K562 (cell line): ENCODE results near the gene TOR1B. TPM values are rescaled to one million over a fixed set of nuclear protein-coding genes. Genes with fewer than 3 reads are reported as not detected.

Source experiments
- CBX8 ChIP-seq: fragments of 200-600 bp; sonication (generic); IDR thresholded peaks from 2 replicates; pipeline ENCODE4 v1.6.1; 2012; ENCODE audit warnings: borderline replicate concordance, mixed run types, low read depth, mild to moderate bottlenecking, moderate library complexity, mixed read lengths, low read length, control low read depth, inconsistent platforms; ENCODE audit not compliant: poor library complexity, severe bottlenecking; ENCODE audit errors: extremely low read depth
- MEIS2 ChIP-seq: fragments of 450-650 bp; IDR thresholded peaks from 2 replicates; pipeline ENCODE4 v1.6.1; 2014; ENCODE audit warnings: mild to moderate bottlenecking; ENCODE audit not compliant: partially characterized antibody
- polyA plus RNA-seq, 8 experiments: library from polyadenylated mRNA; depleted of rRNA in 4 of 8; stranded (reverse) in 5 of 8; unstranded in 3 of 8; fragments of >200 nt; fragmentation: Nextera tagmentation in 2 of 8; fragmentation: Illumina TruSeq in 1 of 8; extraction: Ambion mirVana in 2 of 8; extraction: Trizol in 1 of 8; gene quantifications; 2 replicates each; pipeline versions ENCODE4 v1.2.1 to v1.2.3, GENCODE V29; 2011 to 2014; ENCODE audit warnings: inconsistent platforms in 1 of 8, missing spikeins in 1 of 8
- total RNA-seq, 7 experiments: library from RNA; depleted of rRNA in 6 of 7; stranded (reverse); fragments of >200 nt in 6 of 7; fragmentation: Illumina TruSeq in 2 of 7; extraction: Trizol in 2 of 7; gene quantifications; 2 replicates each; pipeline versions ENCODE4 v1.2.1 to v1.2.3, GENCODE V29; 2011 to 2021; ENCODE audit warnings: low replicate concordance in 1 of 7
- TF ChIP-seq, protein P1 (sequence below), 2 experiments: fragments of 450-650 bp; formaldehyde crosslinking in 1 of 2; IDR thresholded peaks; 2 replicates each; pipeline versions ENCODE4 v1.4.0 to v1.6.1; 2014 to 2020; ENCODE audit warnings: mild to moderate bottlenecking in 2 of 2, borderline replicate concordance in 1 of 2, low read depth in 1 of 2
- TF ChIP-seq, protein P2 (sequence below), 2 experiments: IDR thresholded peaks in 1 of 2; conservative IDR thresholded peaks in 1 of 2; 2 replicates each; pipeline ENCODE4 v1.6.1; 2016; ENCODE audit warnings: low read depth in 2 of 2, mild to moderate bottlenecking in 1 of 2, missing compliant biosample characterization in 1 of 2, missing genetic modification characterization in 1 of 2, moderate library complexity in 1 of 2
- TF ChIP-seq, protein P3 (sequence below), 3 experiments: IDR thresholded peaks in 2 of 3; conservative IDR thresholded peaks in 1 of 3; 2 replicates each; pipeline ENCODE4 v1.5.1; 2011 to 2012; ENCODE audit warnings: low read length in 3 of 3, mild to moderate bottlenecking in 3 of 3, control low read depth in 2 of 3, improper control_type of control experiment in 1 of 3, inconsistent platforms in 1 of 3, low read depth in 1 of 3, mixed read lengths in 1 of 3, moderate library complexity in 1 of 3; ENCODE audit not compliant: insufficient read depth in 2 of 3

The TOR1B gene
- total and polyA plus RNA-seq, 9 of the 15 experiments (the other 6 are each of a cell fraction or from before 2014, with no cell fraction given): 4.2 to 36.5 (median 24.6) TPM

GRCh38 chr9:129841071-129841470 is 38.1 kb downstream of the TOR1B start (continued):
- TF ChIP-seq, protein P1, sequence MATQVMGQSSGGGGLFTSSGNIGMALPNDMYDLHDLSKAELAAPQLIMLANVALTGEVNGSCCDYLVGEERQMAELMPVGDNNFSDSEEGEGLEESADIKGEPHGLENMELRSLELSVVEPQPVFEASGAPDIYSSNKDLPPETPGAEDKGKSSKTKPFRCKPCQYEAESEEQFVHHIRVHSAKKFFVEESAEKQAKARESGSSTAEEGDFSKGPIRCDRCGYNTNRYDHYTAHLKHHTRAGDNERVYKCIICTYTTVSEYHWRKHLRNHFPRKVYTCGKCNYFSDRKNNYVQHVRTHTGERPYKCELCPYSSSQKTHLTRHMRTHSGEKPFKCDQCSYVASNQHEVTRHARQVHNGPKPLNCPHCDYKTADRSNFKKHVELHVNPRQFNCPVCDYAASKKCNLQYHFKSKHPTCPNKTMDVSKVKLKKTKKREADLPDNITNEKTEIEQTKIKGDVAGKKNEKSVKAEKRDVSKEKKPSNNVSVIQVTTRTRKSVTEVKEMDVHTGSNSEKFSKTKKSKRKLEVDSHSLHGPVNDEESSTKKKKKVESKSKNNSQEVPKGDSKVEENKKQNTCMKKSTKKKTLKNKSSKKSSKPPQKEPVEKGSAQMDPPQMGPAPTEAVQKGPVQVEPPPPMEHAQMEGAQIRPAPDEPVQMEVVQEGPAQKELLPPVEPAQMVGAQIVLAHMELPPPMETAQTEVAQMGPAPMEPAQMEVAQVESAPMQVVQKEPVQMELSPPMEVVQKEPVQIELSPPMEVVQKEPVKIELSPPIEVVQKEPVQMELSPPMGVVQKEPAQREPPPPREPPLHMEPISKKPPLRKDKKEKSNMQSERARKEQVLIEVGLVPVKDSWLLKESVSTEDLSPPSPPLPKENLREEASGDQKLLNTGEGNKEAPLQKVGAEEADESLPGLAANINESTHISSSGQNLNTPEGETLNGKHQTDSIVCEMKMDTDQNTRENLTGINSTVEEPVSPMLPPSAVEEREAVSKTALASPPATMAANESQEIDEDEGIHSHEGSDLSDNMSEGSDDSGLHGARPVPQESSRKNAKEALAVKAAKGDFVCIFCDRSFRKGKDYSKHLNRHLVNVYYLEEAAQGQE (IDR thresholded peaks at IDR 0.05; ENCODE audit: borderline replicate concordance): peak; percentile 39; the same call in 1 of the 2 replicates
- TF ChIP-seq, protein P1 (CRISPR knock-in tag; IDR thresholded peaks at IDR 0.05; ENCODE audit: low read depth): no peak
- TF ChIP-seq, protein P2, sequence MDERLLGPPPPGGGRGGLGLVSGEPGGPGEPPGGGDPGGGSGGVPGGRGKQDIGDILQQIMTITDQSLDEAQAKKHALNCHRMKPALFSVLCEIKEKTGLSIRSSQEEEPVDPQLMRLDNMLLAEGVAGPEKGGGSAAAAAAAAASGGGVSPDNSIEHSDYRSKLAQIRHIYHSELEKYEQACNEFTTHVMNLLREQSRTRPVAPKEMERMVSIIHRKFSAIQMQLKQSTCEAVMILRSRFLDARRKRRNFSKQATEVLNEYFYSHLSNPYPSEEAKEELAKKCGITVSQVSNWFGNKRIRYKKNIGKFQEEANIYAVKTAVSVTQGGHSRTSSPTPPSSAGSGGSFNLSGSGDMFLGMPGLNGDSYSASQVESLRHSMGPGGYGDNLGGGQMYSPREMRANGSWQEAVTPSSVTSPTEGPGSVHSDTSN (CRISPR knock-in tag; IDR thresholded peaks at IDR 0.05; ENCODE audit: low read depth): no peak
- TF ChIP-seq, protein P2 (tag; conservative IDR thresholded peaks at IDR 0.05; ENCODE audit: low read depth): peak; percentile 47
- TF ChIP-seq, protein P3, sequence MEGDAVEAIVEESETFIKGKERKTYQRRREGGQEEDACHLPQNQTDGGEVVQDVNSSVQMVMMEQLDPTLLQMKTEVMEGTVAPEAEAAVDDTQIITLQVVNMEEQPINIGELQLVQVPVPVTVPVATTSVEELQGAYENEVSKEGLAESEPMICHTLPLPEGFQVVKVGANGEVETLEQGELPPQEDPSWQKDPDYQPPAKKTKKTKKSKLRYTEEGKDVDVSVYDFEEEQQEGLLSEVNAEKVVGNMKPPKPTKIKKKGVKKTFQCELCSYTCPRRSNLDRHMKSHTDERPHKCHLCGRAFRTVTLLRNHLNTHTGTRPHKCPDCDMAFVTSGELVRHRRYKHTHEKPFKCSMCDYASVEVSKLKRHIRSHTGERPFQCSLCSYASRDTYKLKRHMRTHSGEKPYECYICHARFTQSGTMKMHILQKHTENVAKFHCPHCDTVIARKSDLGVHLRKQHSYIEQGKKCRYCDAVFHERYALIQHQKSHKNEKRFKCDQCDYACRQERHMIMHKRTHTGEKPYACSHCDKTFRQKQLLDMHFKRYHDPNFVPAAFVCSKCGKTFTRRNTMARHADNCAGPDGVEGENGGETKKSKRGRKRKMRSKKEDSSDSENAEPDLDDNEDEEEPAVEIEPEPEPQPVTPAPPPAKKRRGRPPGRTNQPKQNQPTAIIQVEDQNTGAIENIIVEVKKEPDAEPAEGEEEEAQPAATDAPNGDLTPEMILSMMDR (IDR thresholded peaks at IDR 0.05 in 2 of 3, conservative IDR thresholded peaks at IDR 0.05 in 1 of 3; ENCODE audit: insufficient read depth in 2 of 3, low read depth in 1 of 3, low read length in 3 of 3): peak; percentile 13 to 53 (median 19); a peak in 3 of 6 replicates
- no peak for TF ChIP-seq CBX8
- TF ChIP-seq MEIS2: peak; percentile 74
